SJSA1 (cell line): ENCODE results near the gene MANSC4. TPM values are rescaled to one million over a fixed set of nuclear protein-coding genes. Genes with fewer than 3 reads are reported as not detected.
A peak's percentile ranks its signal among the peaks of the same experiment; 100 is the strongest.

Source experiments
- DNase-seq, 2 experiments: peaks; one replicate each; pipeline ENCODE4 v3.0.0-alpha.2; 2015 to 2020; ENCODE audit warnings: low spot score in 2 of 2, low read depth in 1 of 2
- H3K27ac ChIP-seq: fragments of 250-450 bp; sonication (Bioruptor Pico); 2 replicates; pipeline ENCODE4 v1.5.1; 2020; ENCODE audit warnings: mild to moderate bottlenecking, moderate library complexity
- H3K27me3 ChIP-seq: fragments of 250-450 bp; sonication (Bioruptor Pico); replicated peaks from 2 replicates; pipeline ENCODE4 v1.5.1; 2020; ENCODE audit warnings: mild to moderate bottlenecking, moderate library complexity
- H3K36me3 ChIP-seq: fragments of 250-450 bp; sonication (Bioruptor Pico); 2 replicates; pipeline ENCODE4 v1.5.1; 2020; ENCODE audit warnings: mild to moderate bottlenecking
- H3K4me1 ChIP-seq: fragments of 250-450 bp; sonication (Bioruptor Pico); replicated peaks from 2 replicates; pipeline ENCODE4 v1.6.1; 2021; ENCODE audit warnings: mild to moderate bottlenecking
- H3K4me3 ChIP-seq: fragments of 250-450 bp; sonication (Bioruptor Pico); 2 replicates; pipeline ENCODE4 v1.5.1; 2020; ENCODE audit warnings: mild to moderate bottlenecking
- H3K9me3 ChIP-seq: fragments of 250-450 bp; sonication (Bioruptor Pico); replicated peaks from 2 replicates; pipeline ENCODE4 v1.5.1; 2020; ENCODE audit warnings: mild to moderate bottlenecking
- total RNA-seq: library from RNA; depleted of rRNA; stranded (reverse); fragments of >200 nt; shearing (Covaris generic); gene quantifications from 2 replicates; pipeline ENCODE4 v1.2.3, GENCODE V29; 2014; rRNA removed

MANSC4 gene
- not detected in 2 replicates for total RNA-seq

DNA sequence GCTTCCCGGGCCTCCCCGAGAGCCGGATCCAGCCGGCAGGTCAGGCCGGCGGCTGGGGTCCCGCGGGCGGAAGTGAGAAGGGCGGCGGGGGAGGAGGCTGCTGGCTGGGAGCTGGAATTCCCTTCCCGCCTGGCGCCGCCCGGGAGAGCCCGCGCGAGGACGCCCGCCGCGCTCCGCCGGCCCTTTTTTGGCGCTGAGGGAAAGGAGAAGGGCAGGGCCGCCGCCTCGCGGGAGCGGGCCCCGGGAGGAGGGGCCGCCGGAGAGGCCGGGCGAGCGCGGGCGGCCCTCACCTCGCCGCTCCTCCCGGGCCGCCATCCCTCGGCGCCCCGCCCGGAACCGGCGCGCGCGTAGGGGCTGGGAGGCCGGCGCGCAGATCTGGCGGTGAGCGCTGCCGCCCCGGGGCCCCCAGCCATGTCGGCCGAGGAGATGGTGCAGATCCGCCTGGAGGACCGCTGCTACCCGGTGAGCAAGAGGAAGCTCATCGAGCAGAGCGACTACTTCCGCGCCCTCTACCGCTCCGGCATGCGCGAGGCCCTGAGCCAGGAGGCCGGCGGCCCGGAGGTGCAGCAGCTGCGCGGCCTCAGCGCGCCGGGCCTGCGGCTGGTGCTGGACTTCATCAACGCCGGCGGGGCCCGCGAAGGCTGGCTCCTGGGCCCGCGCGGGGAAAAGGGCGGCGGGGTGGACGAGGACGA is at the start of gene MANSC4, which contains the start of gene KLHL42:
Gene MANSC4 (minus strand): TSS at position 317 of the 692 bp plus-strand sequence. CDS start 8,960 bp downstream, outside the sequence.
Gene KLHL42 (plus strand): TSS at position 314 of the 692 bp plus-strand sequence. CDS start 98 bp downstream, at position 412.
- Histone ChIP-seq H3K27ac (peak within 1 kb of the TSS; percentile 91), H3K27me3 (no peaks in the 10 kb centered on the region), H3K4me3 (peak within 1 kb of the TSS; percentile 88), H3K9me3 (no peaks in the 10 kb centered on the region), H3K4me1 (peaks cover 41% of the 10 kb centered on the region), H3K36me3 (peaks cover 25% of the 10 kb centered on the region)
- peak; percentile 80 for DNase-seq

DNA sequence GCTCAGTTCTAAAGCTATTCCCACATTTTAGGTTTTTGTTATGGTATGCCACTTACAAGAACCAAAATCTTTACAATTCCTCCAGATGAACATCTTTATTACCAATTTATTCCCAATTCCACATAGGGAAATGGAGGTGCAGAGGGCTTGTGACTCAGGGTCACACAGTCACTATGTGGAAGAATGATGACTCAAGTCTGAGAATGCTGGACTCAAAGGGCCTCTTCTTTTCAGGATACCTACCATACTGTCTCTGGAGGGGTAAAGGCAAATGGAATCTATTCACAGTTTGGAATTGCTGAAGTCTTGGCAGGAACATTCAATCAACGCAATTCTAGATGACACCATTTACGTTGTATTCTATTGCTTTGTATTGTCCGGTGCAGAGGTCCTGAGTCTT is 48.2 kb upstream of the MANSC4 start:
- DNase-seq: no peak
- Histone ChIP-seq H3K27me3 (no peaks in the 10 kb centered on the region), H3K9me3 (no peaks in the 10 kb centered on the region), H3K4me3 (no peak overlapping the region), H3K36me3 (no peaks in the 10 kb centered on the region), H3K4me1 (no peaks in the 10 kb centered on the region), H3K27ac (no peak overlapping the region)

DNA sequence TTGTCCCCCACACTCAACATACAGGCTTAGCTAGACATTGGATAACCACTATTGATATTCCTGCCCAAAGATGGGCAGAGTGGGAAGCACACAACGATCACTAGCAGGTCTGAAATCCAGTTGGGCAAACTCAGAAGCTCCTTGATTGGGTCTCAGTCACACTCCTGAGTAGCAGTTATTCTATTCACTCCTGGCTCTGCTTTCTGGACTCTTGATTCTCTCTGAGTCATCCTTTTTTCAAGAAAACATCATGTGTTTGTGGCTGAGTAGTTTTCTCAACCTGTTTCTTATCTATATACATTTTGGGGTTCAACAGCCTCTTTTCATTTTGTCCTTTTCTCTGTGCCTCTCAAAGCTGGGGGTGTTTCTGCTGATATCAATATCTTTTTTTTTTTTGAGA is 46.0 kb upstream of the MANSC4 start:
- Histone ChIP-seq H3K4me3 (no peak overlapping the region), H3K9me3 (no peaks in the 10 kb centered on the region), H3K27me3 (no peaks in the 10 kb centered on the region), H3K27ac (no peak overlapping the region), H3K4me1 (peaks cover 13% of the 10 kb centered on the region), H3K36me3 (no peaks in the 10 kb centered on the region)
- no peak for DNase-seq

DNA sequence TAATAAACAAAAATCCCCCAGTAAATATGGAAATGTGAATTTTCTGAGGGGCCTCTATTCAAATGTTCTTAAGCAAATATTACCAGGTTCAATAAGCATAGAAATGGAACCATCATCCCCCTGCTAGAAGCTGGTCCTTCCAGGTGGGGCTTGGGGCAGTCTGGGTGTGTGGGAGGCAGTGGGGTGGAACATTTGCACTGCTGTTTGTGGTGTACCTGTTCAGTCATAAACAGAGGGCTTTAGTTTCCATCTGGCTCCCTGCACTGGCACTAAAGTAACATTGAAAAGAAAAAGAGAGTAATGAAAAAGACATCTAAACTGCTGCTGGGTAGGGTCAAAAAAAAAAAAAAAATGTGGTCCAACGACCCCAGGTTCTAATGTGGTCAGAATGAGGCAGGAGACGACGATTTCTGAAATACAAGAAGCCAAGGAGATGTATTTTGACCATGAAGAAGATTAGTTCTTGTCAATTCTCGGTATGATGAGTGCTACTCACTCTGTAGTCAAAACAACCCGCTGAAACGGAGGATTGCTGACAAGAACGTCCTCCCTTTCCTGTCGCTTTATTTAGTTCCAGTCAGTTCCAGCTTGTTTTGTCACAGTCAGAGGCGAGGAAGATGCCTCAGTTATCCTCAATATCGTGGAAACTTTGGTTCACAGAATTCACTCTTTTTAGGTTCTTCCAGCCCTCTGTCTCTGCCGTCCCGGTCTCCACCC is 44.2 kb upstream of the MANSC4 start:
- Histone ChIP-seq H3K27ac (no peak overlapping the region), H3K36me3 (no peaks in the 10 kb centered on the region), H3K9me3 (no peaks in the 10 kb centered on the region), H3K4me3 (no peak overlapping the region), H3K27me3 (no peaks in the 10 kb centered on the region), H3K4me1 (peaks cover 16% of the 10 kb centered on the region)
- DNase-seq: no peak

DNA sequence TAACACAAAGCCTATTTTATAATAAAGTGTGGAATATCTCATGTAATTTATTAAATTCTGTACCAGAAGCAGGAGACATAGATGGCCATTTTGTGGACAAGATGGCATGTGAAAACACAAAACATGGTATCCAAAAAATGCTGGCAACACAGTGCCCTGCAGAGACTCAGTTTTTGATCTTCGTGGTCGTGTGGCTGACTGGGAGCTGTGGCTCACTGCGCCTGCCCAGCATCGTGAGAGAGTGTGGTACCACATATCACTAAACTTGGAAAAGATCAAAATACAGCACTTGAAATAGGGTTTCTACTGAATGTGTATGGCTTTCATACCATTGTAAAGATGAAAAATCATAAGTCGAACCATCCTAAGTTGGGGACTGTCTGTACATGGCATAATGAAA is 43.0 kb upstream of the MANSC4 start:
- H3K36me3 ChIP-seq: no peaks in the 10 kb centered on the region
- no peak overlapping the region for H3K4me3 ChIP-seq
- no peak overlapping the region for H3K27ac ChIP-seq
- peaks cover 24% of the 10 kb centered on the region for H3K4me1 ChIP-seq
- H3K9me3 ChIP-seq: no peaks in the 10 kb centered on the region
- DNase-seq: no peak
- no peaks in the 10 kb centered on the region for H3K27me3 ChIP-seq

DNA sequence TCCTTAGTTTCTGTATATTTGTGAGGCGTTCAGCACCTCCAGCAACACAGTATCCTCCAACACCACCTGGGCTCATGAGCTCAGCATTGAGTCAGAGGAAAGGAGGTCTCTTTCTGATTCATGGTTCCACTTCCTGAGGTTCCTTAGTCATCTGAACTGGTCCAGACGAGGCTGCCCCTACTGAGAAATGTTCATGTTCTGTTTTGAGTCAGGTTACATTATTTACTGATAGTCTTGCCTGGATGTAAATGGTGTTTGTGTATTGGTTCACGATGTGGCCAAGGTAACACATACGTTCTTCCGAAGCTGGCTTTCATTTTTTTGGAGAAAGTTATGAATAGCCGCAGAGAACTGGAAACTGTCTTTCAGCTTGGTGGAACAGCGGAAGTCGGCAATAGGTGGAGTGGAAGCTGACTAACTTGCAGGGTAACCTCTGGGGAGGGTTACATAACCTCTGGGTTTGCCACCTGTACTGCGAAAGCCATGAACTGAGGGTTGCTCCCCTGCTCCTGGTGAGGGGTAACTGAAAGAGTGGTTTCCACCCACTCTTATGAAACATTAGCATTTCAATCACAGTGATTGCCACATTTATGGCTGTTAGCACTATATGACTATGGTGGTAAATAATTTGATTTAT is 42.2 kb upstream of the MANSC4 start:
- Histone ChIP-seq H3K4me3 (no peak overlapping the region), H3K9me3 (no peaks in the 10 kb centered on the region), H3K4me1 (peaks cover 24% of the 10 kb centered on the region), H3K36me3 (no peaks in the 10 kb centered on the region), H3K27ac (no peak overlapping the region), H3K27me3 (no peaks in the 10 kb centered on the region)
- DNase-seq: no peak

DNA sequence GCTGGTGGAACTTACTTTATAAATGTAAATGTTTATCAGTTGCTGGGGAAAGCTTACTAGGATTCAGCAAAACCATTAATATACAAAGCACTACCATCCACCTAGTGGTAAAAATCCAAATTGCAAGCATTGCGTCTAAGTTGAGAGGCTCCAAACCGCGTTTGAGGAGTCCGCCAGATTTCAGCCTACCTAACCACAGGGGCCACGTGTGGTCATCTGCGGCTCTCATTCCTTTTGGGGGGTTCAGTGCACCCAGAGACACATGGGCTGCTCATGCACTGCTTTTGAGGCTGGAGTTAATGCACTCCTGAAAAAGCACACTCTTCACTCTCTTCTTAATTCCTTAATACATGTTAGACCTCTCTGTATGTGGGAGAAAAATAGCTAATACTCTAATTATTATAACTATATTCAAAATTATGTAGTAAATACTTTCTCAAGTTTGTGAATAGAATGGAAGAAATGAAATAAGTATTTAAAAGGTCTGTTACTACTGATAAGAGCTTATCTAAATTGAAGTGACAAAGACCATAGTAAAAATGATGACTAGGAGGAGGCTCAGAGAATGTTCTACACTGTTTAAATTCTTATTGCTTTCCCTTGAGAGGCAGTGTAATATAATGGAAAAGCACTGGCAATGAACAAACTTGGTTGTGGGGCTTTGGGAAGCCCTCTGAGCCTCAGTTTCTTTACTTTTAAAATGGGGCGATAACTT is 41.4 kb upstream of the MANSC4 start:
- no peaks in the 10 kb centered on the region for H3K27me3 ChIP-seq
- H3K4me1 ChIP-seq: peaks cover 24% of the 10 kb centered on the region
- H3K27ac ChIP-seq: no peak overlapping the region
- peak; percentile 51 to 65 for DNase-seq
- H3K4me3 ChIP-seq: no peak overlapping the region
- H3K36me3 ChIP-seq: no peaks in the 10 kb centered on the region
- H3K9me3 ChIP-seq: no peaks in the 10 kb centered on the region

DNA sequence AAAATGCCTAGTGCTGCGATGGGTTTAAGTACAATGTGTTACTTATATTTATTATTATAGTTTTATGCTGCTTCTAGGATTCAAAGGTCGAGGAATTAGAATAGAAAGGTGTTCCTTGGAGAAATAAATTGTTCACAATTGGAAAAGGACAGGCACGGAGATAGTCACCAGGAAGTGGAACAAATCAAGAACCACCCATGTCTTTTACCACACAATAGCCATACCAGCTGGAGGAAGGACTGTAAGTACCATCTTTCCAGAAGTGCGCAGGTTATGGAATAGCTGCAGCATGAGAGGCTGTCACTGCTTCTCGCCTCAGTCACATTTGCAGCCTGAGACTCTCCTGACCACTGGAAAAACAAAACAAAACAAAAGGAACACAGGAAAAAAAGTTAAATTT is 40.5 kb upstream of the MANSC4 start:
- H3K36me3 ChIP-seq: no peaks in the 10 kb centered on the region
- H3K27me3 ChIP-seq: no peaks in the 10 kb centered on the region
- H3K27ac ChIP-seq: no peak overlapping the region
- no peak overlapping the region for H3K4me3 ChIP-seq
- H3K9me3 ChIP-seq: no peaks in the 10 kb centered on the region
- DNase-seq: no peak
- peaks cover 24% of the 10 kb centered on the region for H3K4me1 ChIP-seq

DNA sequence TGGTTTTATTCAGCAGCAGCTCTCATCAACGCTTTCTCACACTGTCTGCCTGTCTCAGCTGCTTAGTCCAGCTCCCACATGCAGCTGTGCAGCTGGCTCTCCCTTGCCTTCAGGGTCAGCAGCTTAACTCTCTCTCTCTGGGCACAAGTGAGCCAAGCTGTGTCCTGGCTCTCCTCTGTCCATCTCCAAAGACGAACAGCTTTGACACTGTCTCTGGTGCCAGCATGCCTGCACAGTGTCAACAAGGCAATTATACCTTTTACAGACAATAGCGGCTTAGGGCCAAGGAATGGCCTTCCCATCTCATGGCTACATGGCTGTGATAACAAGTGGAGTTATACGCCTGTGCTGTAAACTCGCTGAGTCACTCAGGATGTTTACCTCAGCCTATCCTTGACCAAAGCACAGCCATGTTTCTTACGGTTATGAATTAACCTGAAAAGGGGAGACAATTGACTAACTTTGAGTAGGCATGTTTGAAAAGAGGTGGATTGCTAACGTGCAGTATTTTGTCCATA is 38.4 kb upstream of the MANSC4 start:
- Histone ChIP-seq H3K27ac (no peak overlapping the region), H3K4me1 (peaks cover 24% of the 10 kb centered on the region), H3K4me3 (no peak overlapping the region), H3K27me3 (no peaks in the 10 kb centered on the region), H3K9me3 (no peaks in the 10 kb centered on the region), H3K36me3 (no peaks in the 10 kb centered on the region)
- DNase-seq: no peak

DNA sequence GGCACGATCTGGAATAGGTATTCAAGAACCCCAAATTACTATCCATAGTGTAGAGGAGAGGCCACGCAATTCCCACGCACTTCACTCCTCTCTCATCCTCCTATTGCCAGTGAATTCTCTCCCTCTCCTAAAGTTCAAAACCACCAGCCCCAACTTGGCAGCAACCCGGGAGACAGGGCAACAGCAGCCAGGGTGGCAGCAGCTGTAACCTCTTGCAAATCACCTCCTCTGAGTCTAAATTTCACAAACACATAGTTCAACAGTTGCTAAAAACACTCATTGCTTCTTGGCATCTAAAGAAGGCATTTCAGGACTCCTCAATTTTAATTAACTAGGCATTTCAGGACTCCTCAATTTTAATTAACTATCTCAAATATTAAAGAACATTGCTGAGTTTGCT is 37.7 kb upstream of the MANSC4 start:
- no peak for DNase-seq
- H3K27ac ChIP-seq: no peak overlapping the region

DNA sequence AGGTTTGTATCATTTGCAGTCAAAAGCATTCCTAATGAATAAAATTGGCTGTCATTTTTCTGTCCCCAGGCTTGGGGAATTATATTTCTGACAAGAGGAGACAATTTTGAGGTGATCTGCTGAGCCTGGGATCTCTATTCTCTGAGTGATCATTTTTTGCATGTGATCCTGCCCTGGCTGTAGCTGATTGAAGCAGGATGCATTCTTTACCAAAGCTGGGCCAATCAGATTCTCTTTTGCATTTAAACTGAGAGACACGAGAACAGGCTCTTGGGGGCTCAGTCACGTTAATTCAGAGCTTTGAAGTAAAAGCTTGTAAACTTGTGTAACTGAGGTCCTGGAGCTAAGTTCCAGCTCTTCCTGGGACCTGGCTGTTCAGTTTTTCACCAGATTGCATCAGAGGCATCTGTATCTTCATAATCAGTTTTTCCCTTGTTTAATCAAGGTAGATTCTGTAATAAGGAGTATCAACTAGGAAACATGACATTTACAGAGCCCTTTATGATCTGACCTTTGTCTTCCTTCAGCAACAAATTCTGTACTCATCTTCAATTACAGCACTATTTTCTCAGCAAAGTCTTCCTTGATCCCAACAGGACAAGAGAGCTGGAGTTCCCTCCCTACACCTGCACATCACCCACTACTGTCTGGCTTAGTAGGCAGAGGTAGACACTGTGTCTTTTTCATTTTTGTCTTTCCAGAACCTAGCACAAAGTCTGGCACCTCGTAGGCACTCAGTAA is 35.0 kb upstream of the MANSC4 start:
- peaks cover 20% of the 10 kb centered on the region for H3K4me1 ChIP-seq
- H3K36me3 ChIP-seq: no peaks in the 10 kb centered on the region
- H3K27ac ChIP-seq: no peak overlapping the region
- no peaks in the 10 kb centered on the region for H3K27me3 ChIP-seq
- no peak overlapping the region for H3K4me3 ChIP-seq
- DNase-seq: no peak
- no peaks in the 10 kb centered on the region for H3K9me3 ChIP-seq

More for the DNA sequence above, 37.7 kb upstream of the MANSC4 start:
- no peaks in the 10 kb centered on the region for H3K36me3 ChIP-seq
- H3K4me3 ChIP-seq: no peak overlapping the region
- H3K9me3 ChIP-seq: no peaks in the 10 kb centered on the region
- H3K27me3 ChIP-seq: no peaks in the 10 kb centered on the region
- H3K4me1 ChIP-seq: peaks cover 24% of the 10 kb centered on the region

DNA sequence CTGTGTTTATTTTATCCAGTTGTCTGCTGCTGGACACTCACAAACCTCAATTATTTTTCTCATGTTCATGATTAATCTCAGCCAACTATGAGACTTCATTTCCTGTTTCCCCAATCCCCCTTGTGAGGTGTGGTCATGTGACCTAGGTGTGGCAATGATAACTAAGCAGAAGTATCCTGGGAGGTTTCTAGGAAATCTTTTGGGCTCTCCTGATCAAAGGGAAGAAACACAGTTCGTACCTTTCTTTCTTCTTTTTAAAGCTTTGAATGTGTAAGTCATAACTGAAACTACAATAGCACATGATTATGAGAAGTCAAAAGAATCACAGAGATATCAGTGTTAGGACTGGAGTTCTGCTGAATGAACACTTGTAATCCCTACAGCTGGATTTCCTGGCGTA is 34.4 kb upstream of the MANSC4 start:
- H3K27me3 ChIP-seq: no peaks in the 10 kb centered on the region
- no peak overlapping the region for H3K27ac ChIP-seq
- H3K4me3 ChIP-seq: no peak overlapping the region
- no peak for DNase-seq
- no peaks in the 10 kb centered on the region for H3K36me3 ChIP-seq
- H3K9me3 ChIP-seq: no peaks in the 10 kb centered on the region
- H3K4me1 ChIP-seq: peaks cover 20% of the 10 kb centered on the region

DNA sequence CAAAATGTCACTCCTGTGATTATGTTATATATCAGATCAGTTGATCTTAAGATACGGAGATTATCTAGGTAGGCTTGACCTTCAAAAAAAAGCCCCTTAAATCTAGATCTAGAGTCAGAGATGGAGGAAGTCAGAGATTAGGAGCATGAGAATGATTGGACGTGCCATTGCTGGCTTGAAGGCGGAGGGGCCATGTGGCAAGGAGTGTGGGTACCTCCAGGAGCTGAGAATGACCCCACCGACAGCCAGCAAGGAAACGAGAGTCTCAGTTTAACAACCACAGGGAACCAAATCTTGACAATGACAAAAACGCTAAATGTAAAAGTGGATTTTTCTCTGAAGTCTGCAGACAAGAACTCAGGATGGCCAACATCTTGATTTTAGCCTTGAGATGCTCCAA is 32.5 kb upstream of the MANSC4 start:
- DNase-seq: no peak
- Histone ChIP-seq H3K4me1 (peaks cover 12% of the 10 kb centered on the region), H3K27ac (no peak overlapping the region), H3K36me3 (no peaks in the 10 kb centered on the region), H3K4me3 (no peak overlapping the region), H3K27me3 (no peaks in the 10 kb centered on the region), H3K9me3 (no peaks in the 10 kb centered on the region)
